NCI-H2227 treated with DMSO at 0.1 percent for 48 hours (cell line): Measurements from ENCODE around the gene TMEM115.

Source experiments
- DNase-seq: peaks from one replicate; lab custom pipeline; 2025; lab: John Stamatoyannopoulos, UW

TMEM115 gene, protein sequence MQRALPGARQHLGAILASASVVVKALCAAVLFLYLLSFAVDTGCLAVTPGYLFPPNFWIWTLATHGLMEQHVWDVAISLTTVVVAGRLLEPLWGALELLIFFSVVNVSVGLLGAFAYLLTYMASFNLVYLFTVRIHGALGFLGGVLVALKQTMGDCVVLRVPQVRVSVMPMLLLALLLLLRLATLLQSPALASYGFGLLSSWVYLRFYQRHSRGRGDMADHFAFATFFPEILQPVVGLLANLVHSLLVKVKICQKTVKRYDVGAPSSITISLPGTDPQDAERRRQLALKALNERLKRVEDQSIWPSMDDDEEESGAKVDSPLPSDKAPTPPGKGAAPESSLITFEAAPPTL

GRCh38 chr3:50358911-50359759, at the start of gene TMEM115:
TMEM115 (minus strand) TSS chr3:50359521; CDS start chr3:50359063, 458 bp downstream.
- DNase-seq: peak; percentile 94

- no peak for DNase-seq
Measured at GRCh38 chr3:50408443-50408944, 49.2 kb upstream of the TMEM115 start.

- no peak for DNase-seq
Measured at GRCh38 chr3:50406487-50406886, 47.2 kb upstream of the TMEM115 start.

DNA sequence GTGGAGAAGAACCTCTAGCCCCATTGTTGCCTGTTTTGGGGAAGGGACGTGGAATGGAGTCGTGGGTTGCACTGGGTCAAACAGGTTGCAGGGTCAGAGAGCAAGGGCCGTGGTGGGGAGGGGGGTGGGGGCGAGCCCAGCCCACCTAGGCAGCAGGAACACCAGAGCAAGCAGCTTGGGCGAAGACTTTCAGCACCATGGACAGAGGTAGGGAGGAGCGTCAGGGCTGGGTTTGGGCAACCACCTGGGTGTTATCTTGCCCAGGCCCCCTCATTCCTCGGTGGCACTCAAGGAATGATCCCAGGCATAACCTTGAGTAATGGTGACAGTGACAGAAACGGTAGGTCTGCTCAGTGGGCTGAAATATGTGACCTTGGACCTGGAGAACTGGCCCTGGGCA, 45.9 kb upstream of the TMEM115 start:
- no peak for DNase-seq

GRCh38 chr3:50401978-50402595, 42.8 kb upstream of the TMEM115 start:
- no peak for DNase-seq

DNA sequence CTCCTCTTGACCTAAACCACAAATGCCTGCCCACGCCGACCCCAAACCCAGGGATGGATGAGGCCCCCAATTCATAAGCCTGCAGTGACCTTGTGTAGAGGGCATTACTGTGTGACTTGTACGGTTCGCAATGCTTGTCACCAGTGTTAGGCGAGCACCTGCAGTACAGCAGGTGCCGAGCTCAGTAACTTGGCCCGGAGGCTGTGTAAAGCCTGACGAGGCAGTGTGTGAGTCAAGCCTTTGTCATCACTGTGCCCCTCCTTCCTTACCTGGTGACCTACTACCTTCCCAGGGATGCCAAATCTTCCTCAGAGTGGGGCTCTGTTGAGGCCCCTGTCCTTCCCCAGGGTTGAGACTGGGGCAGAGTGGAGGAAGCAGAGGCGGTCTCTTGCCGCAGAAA, 37.2 kb upstream of the TMEM115 start:
- DNase-seq: no peak

DNA sequence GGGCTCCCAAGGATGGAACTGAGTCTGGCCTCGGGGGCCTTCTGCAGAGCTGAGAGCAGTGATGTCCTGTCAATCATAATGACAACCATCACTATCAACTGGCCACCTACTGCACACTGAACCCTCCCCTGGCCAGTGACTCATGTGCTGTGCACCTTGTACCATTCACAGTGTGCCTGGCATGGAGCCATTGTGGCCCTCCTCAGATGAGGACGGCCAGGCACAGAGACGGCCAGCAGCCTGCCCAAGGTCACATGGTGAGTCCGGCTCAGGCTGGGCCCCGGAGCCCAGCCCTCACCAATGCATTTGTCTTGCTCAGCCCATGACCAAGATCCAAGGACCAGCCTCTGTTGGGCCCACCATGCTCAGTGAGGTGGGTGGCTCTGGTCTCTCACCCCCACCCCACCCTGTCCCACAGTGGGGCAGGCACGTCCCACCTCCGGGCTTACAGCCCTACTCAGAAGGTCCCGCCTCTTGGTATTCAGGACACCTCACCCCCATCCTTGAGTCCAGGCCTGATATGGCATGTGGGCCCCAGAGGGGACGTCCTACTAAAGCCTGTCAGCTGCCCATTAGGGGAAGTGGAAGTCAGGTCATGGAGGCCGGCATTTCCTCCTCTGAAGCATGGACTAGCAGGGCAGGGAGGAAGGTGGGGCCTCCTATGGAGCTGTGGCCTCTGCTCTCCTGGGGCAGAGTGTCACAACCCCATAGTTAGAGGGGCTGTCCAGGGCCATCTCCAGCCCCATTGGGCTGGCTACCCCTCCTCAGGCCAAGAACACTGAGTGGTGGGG, 35.9 kb upstream of the TMEM115 start:
- DNase-seq: no peak

DNA sequence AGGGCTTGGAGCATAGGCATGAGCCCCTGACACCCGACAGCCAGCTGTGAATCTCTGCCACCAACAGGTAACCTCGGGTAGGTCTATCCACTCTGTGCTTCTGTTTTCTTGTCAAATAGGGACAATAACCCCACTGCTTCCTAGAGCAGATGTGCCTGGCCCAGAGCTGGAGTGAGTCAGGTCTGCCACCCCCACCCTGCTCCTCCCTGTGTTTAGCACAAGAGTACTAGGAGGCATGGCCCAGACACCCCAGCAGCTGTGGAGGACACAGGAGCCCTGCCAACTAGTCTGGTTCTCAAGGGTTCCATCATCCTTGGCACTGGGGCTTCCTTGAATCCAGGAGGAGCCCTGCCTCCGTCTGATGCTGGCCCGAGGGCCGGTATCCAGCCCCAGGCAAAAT, 33.7 kb upstream of the TMEM115 start:
- DNase-seq: no peak

DNA sequence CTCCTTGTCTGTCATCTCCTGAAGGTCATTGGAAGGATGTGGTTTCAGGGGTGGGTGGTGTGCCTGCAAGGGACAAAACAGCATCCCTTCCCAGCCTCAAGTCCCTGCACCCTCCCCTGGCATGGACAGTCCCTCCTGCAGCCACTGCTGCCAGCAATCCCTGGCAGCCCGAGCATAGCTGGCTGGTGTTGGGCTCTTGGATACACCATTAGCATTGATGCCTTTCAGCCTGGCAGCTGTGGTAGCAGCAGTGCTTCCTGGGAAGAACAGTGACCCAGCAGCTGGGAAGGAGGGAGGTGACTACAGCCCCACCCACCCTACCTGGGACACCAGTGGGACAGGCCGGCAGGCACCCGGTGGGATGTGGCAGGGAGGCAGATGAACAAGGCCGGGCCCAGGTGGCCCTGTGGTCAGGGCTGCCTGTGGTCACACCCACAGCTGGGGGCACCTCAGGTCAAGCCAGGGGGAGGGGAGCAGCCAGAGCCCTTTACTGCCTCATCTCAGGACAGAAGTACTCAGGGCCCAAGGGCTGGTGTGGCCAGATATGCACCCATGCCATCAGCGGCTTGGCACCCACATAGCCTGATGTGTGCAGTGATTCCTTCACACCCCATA, 32.9 kb upstream of the TMEM115 start:
- DNase-seq: no peak

DNA sequence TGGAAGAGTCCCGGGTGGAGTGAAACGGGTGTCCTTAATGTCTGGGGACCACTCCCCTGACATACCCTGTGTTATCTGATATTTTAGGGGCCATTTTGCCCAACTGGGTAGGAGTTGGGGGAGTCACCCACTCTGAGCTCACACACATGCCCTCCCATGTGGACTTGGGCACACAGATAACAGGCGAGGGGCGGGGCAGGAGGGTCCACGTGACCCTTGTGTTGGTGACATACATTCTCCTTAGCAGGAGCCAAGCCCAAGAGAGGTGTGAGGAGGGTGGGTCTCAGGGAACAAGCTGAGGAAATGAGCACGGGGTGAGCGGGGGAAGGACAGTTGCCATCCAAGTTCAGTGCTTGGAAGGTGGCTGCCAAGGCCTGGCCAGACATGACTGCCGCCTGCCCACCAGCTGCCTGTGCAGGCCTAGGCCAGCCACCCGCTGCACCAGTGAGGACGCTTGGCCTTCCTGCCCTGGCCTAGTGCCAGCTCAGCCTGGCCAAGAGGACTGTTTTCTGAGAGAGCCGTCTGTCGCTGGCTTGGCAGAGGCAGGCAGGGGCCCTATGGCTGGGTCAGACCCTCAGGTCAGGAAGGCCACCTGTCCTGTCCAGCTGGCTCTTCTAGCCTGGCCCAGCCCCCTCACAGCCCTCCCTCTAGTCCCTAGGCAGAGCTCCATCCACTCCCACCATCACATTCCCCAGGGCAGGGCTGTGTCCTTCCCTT, 31.3 kb upstream of the TMEM115 start:
- no peak for DNase-seq

GRCh38 chr3:50389414-50389767, 30.1 kb upstream of the TMEM115 start:
- DNase-seq: no peak

DNA sequence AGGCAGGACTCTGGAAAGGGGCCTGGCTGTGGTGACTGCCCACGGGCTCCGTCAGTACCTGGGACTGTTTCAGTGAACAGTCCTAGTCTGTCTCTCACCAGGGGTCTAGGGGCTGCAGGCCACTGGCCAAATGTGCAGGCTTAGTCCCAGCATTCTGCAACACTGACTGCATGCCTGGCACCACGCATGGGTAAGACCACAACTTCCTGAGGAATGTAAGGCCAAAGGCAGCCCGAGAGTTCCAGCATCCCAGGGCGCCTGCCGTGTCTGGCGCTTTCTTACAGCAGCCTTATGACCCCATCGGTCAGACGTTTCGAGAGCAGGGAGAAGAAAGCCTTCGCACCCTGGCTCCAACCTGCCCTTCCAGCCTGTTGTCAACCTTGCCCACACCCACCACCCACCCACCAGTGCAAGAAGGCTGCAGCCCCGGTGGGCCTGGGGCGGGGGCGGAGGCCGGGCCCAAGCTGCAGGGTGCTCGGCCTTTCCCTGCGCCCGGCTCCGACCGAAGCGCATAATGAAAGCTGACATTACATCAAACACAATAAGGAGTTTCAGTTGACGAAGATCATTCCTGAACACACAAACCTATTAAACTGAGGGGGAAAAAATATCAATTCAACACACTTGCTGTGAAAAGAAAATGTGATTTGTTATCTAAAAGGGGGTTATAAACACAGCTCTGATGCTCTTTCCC, 29.5 kb upstream of the TMEM115 start:
- no peak for DNase-seq

- no peak for DNase-seq
Measured at GRCh38 chr3:50388016-50388719, 28.8 kb upstream of the TMEM115 start.

DNA sequence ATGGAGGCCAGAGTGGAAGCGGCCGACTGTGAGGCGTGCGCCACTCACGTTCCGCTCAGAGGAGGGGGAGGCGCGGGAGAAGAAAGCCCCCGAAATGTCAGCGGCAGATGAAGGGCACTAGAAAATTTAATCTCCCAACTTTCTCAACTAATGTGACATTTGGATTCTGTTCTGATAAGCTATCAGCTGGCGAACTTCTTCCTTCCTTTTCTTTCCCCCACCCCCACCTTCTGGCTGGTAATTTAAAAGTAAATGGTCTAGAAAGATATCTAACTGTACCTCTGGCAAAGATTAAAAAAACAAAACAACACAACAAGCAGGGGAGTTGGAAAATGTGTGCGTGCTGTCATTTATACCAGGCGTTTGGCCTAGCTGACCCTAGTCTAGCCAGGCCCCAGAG, 26.4 kb upstream of the TMEM115 start:
- DNase-seq: no peak

DNA sequence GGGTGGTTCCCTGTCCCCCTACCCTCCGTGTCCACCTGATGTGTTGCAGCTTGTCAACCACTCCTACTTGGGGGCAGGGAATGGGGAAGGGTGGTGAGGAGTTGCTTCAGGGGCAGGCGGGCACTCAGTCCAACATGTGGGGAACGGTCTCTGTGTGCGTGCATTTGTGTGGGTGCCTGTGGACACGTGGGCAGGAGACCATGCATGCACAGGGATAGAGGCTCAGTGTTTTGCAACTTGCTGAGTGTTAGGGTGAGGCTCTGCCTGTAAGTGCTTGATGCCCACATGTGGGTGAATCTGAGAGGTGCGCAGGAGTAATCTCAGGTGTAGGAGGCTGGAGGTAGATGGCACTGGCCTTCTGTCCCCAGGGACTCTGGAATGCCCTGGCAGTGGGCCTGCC, 24.4 kb upstream of the TMEM115 start:
- no peak for DNase-seq

- no peak for DNase-seq
Measured at GRCh38 chr3:50382722-50383121, 23.4 kb upstream of the TMEM115 start.

- no peak for DNase-seq
Measured at GRCh38 chr3:50381383-50381782, 22.1 kb upstream of the TMEM115 start.

DNA sequence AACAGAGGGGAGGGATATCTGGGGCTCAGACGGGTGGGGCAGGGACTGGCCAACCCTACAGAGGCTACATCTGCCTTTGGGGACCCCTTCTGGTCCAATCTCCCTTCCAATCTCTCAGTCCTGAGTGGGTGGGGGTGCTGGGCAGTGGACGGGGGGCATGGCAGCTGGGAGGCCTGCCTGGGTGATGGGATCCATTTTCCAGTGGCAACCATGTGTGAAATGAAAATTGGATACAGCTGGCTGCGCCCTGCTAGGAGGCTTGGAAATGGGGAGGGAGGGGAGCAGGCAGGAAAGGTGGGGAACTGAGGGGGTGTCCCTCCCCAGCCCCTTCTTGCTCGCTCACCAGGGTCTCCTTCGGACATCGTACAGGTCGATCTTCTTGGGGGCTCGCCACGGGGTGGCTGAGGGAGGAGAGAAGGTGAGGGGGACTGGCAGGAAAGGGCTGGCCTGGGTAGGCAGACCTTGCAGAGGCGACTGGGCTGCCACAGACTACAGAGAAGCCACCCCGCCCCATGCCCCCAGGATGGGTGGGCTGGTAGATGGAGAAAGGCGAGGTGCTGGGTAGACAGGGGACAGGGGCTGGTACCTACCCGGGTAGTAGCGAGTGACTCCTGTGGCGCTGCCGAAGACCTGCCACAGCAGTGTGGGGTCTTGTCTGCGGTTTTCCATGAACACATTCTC, 21.2 kb upstream of the TMEM115 start:
- DNase-seq: no peak

DNA sequence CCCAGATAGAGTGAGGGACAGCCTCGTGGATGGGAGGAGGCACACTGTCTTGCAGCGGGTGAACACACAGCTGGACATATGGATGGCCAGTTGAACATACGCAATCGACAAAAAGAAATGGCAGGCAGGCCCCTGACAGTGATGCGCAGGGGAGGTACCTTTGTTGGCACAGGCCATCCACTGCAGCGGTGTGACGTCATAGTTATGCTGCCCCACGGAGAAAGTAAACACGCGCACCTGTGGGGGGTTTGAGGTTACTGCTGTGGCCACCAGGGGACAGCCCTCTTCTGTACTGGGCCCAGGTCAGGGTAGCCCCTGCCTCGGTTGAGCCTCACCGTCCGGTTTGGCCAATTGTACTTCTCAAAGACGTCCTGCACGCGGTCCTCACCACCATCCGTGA, 19.4 kb upstream of the TMEM115 start:
- no peak for DNase-seq
